Measurements from ENCODE around the gene COX10.

- no peak for TF ChIP-seq POLR2A (IDR thresholded peaks at IDR 0.05)
- TF ChIP-seq CTCF (IDR thresholded peaks at IDR 0.05), result no peak
Measured at GRCh38 chr17:14125518-14126137, 56.3 kb downstream of the COX10 start.

All from body of pancreas (tissue), 4 donors.